Measurements from ENCODE around the gene GLT6D1. TPM values are rescaled to one million over a fixed set of nuclear protein-coding genes. Genes with fewer than 3 reads are reported as not detected.

GLT6D1 gene
- total RNA-seq, 1 donor from 2014 or later: not detected

DNA sequence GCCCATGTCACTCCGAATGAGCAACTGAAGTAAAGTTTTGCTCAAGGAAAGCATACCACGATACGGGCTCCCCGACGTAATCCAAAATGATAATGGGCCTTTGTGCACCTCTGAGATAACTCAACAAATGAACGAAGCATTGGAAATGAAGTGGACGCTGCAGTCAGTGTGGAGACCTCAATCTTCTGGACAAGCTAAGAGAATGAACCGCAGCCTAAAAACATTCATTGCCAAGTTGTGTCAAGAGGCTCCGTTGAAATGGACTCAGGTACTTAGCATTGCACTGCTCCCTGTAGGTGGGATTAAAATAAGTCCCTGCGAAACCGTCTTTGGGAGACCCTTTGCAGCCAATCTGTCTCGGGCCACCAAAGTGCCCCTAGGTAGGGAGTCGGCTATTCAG, 19.9 kb upstream of the GLT6D1 start:
- DNase-seq (ENCODE audit: low read depth, low spot score): no peak
- no peak overlapping the region for H3K27ac Mint-ChIP-seq (ENCODE audit: unreplicated experiment)
- TF ChIP-seq, protein P1, sequence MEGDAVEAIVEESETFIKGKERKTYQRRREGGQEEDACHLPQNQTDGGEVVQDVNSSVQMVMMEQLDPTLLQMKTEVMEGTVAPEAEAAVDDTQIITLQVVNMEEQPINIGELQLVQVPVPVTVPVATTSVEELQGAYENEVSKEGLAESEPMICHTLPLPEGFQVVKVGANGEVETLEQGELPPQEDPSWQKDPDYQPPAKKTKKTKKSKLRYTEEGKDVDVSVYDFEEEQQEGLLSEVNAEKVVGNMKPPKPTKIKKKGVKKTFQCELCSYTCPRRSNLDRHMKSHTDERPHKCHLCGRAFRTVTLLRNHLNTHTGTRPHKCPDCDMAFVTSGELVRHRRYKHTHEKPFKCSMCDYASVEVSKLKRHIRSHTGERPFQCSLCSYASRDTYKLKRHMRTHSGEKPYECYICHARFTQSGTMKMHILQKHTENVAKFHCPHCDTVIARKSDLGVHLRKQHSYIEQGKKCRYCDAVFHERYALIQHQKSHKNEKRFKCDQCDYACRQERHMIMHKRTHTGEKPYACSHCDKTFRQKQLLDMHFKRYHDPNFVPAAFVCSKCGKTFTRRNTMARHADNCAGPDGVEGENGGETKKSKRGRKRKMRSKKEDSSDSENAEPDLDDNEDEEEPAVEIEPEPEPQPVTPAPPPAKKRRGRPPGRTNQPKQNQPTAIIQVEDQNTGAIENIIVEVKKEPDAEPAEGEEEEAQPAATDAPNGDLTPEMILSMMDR (conservative IDR thresholded peaks at IDR 0.05): no peak

DNA sequence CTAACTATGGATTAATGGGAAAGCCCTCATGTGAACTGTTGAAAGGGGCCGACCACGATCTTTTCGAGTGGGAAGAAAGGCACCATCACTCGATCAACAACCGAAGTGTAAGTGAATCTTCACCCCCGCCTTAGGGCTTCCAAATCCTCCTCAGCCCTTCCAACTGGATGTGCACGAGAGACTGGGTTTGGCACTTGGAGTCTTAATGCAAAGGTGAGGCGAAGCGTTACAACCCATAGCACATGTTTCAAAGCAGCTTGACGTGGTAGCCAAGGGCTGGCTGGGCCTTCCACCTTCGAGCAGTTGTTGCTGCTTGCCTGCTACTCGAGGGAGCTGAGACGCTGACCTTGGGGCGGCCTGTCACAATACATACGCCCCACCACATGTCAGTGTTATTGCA, 18.1 kb upstream of the GLT6D1 start:
- no peak for DNase-seq (ENCODE audit: low read depth, low spot score)
- no peak overlapping the region for H3K4me3 Mint-ChIP-seq
- H3K9me3 Mint-ChIP-seq: peaks cover 4% of the 10 kb centered on the region
- no peaks in the 10 kb centered on the region for H3K36me3 Mint-ChIP-seq (ENCODE audit: low read depth)
- no peaks in the 10 kb centered on the region for H3K27me3 Mint-ChIP-seq (ENCODE audit: low read depth)
- H3K4me1 Mint-ChIP-seq: peaks cover 7% of the 10 kb centered on the region
- TF ChIP-seq, protein P1 (conservative IDR thresholded peaks at IDR 0.05): no peak
- H3K27ac Mint-ChIP-seq (ENCODE audit: unreplicated experiment): no peak overlapping the region

More for the DNA sequence above, 19.9 kb upstream of the GLT6D1 start:
- Mint-ChIP-seq H3K9me3 (peaks cover under 1% of the 10 kb centered on the region), H3K36me3 (ENCODE audit: low read depth) (no peaks in the 10 kb centered on the region), H3K27me3 (ENCODE audit: low read depth) (no peaks in the 10 kb centered on the region), H3K4me3 (no peak overlapping the region), H3K4me1 (peaks cover 8% of the 10 kb centered on the region)

DNA sequence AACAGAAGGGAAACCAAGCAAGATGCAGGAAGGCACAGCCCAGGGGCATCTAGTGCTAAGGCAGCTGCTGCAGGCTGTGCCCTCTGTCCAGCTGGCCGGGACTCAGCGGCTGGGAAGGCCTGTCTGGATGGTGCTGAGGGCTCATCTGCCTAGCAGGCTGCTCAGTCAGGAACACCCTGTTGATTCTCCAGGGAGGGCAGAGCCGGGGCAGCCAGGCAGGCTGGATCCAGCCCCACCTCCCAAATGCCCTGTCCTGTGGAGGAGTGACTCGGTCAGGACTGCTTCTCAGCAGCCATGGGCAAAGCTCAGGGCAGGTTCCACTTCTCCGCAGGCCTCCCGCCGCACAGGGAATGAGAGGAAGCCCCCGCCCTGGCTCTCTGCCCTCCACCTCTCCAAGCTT, 16.0 kb upstream of the GLT6D1 start:
- no peak for DNase-seq (ENCODE audit: low read depth, low spot score)
- H3K9me3 Mint-ChIP-seq: peaks cover 8% of the 10 kb centered on the region
- peaks cover 1% of the 10 kb centered on the region for H3K36me3 Mint-ChIP-seq (ENCODE audit: low read depth)
- H3K4me1 Mint-ChIP-seq: no peaks in the 10 kb centered on the region
- TF ChIP-seq, protein P1 (conservative IDR thresholded peaks at IDR 0.05): no peak
- H3K4me3 Mint-ChIP-seq: no peak overlapping the region
- peaks cover 3% of the 10 kb centered on the region for H3K27me3 Mint-ChIP-seq (ENCODE audit: low read depth)
- H3K27ac Mint-ChIP-seq (ENCODE audit: unreplicated experiment): no peak overlapping the region

DNA sequence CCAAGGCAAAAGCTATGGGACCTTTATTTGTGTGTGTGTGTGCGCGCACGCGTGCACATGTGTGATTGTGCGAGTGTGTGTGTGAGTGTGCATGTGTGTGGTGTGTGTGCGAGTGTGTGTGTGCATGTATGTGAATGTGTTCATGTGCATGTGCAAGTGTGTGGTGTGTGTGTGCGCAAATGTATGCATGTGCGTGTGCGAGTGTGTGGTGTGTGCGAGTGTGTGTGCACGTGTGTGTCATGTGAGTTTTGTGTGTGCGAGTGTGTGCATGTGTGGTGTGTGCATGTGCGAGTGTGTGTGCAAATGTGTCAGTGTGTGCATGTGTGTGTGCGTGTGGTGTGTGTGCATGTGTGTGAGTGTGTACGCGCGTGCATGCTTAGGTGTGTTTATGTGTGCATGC, 11.1 kb upstream of the GLT6D1 start:
- H3K4me1 Mint-ChIP-seq: no peaks in the 10 kb centered on the region

DNA sequence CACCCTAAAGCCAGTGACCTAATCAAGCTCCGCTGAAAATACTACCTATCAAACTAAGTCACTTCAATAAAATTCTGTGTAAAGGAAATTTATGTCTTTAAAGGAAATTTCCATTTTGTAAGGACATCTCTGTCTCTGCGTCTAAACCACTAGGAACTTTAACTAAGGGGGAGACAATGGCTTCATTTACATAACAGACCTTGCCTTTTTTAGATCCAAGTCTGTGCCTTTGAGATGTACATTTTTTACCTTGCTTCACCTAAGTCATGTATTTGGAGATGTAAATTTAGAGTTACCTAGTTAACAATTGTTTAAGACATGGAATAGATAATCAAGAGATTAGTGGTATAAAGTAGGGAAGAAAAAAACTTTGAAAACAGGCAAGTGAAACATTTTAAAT, 10.2 kb upstream of the GLT6D1 start:
- H3K4me1 Mint-ChIP-seq: peaks cover 3% of the 10 kb centered on the region
- peaks cover 13% of the 10 kb centered on the region for H3K36me3 Mint-ChIP-seq (ENCODE audit: low read depth)
- H3K9me3 Mint-ChIP-seq: peaks cover 33% of the 10 kb centered on the region
- TF ChIP-seq, protein P1 (conservative IDR thresholded peaks at IDR 0.05): no peak
- DNase-seq (ENCODE audit: low read depth, low spot score): no peak
- H3K27ac Mint-ChIP-seq (ENCODE audit: unreplicated experiment): no peak overlapping the region
- peaks cover 10% of the 10 kb centered on the region for H3K27me3 Mint-ChIP-seq (ENCODE audit: low read depth)
- no peak overlapping the region for H3K4me3 Mint-ChIP-seq

More for the DNA sequence above, 11.1 kb upstream of the GLT6D1 start:
- no peak for DNase-seq (ENCODE audit: low read depth, low spot score)
- Mint-ChIP-seq H3K27me3 (ENCODE audit: low read depth) (peaks cover 9% of the 10 kb centered on the region), H3K4me3 (no peak overlapping the region), H3K27ac (ENCODE audit: unreplicated experiment) (peak overlapping the region; percentile 46), H3K9me3 (peaks cover 24% of the 10 kb centered on the region), H3K36me3 (ENCODE audit: low read depth) (peaks cover 5% of the 10 kb centered on the region)
- TF ChIP-seq, protein P1 (conservative IDR thresholded peaks at IDR 0.05): no peak

All from neural crest cell (in vitro differentiated cells).